H9 (cell line): Measurements from ENCODE around the gene APOL6. TPM values are rescaled to one million over a fixed set of nuclear protein-coding genes. Genes with fewer than 3 reads are reported as not detected.

ENCODE experiments used
- DNase-seq: peaks from one replicate; pipeline ENCODE4 v3.0.0-alpha.2; 2017
- H2AFZ ChIP-seq: one replicate; pipeline ENCODE4 v1.6.1; 2013; ENCODE audit warnings: mild to moderate bottlenecking, low read length, control low read depth, moderate library complexity
- H2AK5ac ChIP-seq: 2 replicates; pipeline ENCODE4 v1.6.1; 2013; ENCODE audit warnings: low read length, control low read depth, mixed read lengths; ENCODE audit not compliant: insufficient read length
- H2BK120ac ChIP-seq: one replicate; pipeline ENCODE4 v1.6.1; 2013; ENCODE audit warnings: low read depth, mild to moderate bottlenecking, low read length, control low read depth, inconsistent platforms; ENCODE audit not compliant: poor library complexity, severe bottlenecking
- H2BK12ac ChIP-seq: 2 replicates; pipeline ENCODE4 v1.6.1; 2013; ENCODE audit warnings: low read length, control low read depth, mixed read lengths, low read depth; ENCODE audit not compliant: insufficient read length
- H2BK15ac ChIP-seq: 2 replicates; pipeline ENCODE4 v1.6.1; 2013; ENCODE audit warnings: low read depth, low read length, control low read depth
- H2BK20ac ChIP-seq: one replicate; pipeline ENCODE4 v1.6.1; 2013; ENCODE audit warnings: low read depth, mild to moderate bottlenecking, low read length, control low read depth, inconsistent platforms; ENCODE audit not compliant: poor library complexity, severe bottlenecking
- H2BK5ac ChIP-seq: 2 replicates; pipeline ENCODE4 v1.6.1; 2013; ENCODE audit warnings: low read length, control low read depth, mixed read lengths; ENCODE audit not compliant: insufficient read length
- H3K14ac ChIP-seq: 2 replicates; pipeline ENCODE4 v1.6.1; 2013; ENCODE audit warnings: low read length, control low read depth; ENCODE audit not compliant: insufficient read depth
- H3K18ac ChIP-seq: 2 replicates; pipeline ENCODE4 v1.6.1; 2013; ENCODE audit warnings: low read depth, mild to moderate bottlenecking, mixed read lengths, low read length, control low read depth; ENCODE audit not compliant: insufficient read length
- H3K23ac ChIP-seq: 2 replicates; pipeline ENCODE4 v1.6.1; 2013; ENCODE audit warnings: low read length, control low read depth, mixed read lengths, low read depth; ENCODE audit not compliant: insufficient read length
- H3K23me2 ChIP-seq: 2 replicates; pipeline ENCODE4 v1.6.1; 2013; ENCODE audit warnings: low read depth, mild to moderate bottlenecking, mixed read lengths, low read length, control low read depth; ENCODE audit not compliant: insufficient read length, poor library complexity, severe bottlenecking
- H3K27ac ChIP-seq: 2 replicates; pipeline ENCODE4 v1.5.1; 2013; ENCODE audit warnings: low read length, control low read depth, mixed read lengths, low read depth; ENCODE audit not compliant: insufficient read length
- H3K27me3 ChIP-seq: 2 replicates; pipeline ENCODE4 v1.6.1; 2013; ENCODE audit warnings: low read length, control low read depth, inconsistent platforms; ENCODE audit not compliant: insufficient read depth
- H3K4ac ChIP-seq: 2 replicates; pipeline ENCODE4 v1.6.1; 2013; ENCODE audit warnings: low read depth, mild to moderate bottlenecking, control low read depth, inconsistent platforms, low read length, moderate library complexity
- H3K4me1 ChIP-seq: 2 replicates; pipeline ENCODE4 v1.6.1; 2013; ENCODE audit warnings: low read length, control low read depth, inconsistent platforms; ENCODE audit not compliant: insufficient read depth
- H3K4me2 ChIP-seq: 2 replicates; pipeline ENCODE4 v1.6.1; 2013; ENCODE audit warnings: low read length, control low read depth, mixed read lengths; ENCODE audit not compliant: insufficient read length, insufficient read depth
- H3K56ac ChIP-seq: 2 replicates; pipeline ENCODE4 v1.6.1; 2013; ENCODE audit warnings: low read depth, mild to moderate bottlenecking, mixed read lengths, low read length, control low read depth; ENCODE audit not compliant: insufficient read length
- H3K79me1 ChIP-seq: 2 replicates; pipeline ENCODE4 v1.6.1; 2013; ENCODE audit warnings: low read depth, mild to moderate bottlenecking, moderate library complexity, low read length, control low read depth, inconsistent platforms; ENCODE audit not compliant: insufficient read depth, poor library complexity, severe bottlenecking
- H3K79me2 ChIP-seq: 2 replicates; pipeline ENCODE4 v1.6.1; 2013; ENCODE audit warnings: low read length, control low read depth, inconsistent platforms; ENCODE audit not compliant: insufficient read depth
- H3K9ac ChIP-seq: 2 replicates; pipeline ENCODE4 v1.6.1; 2013; ENCODE audit warnings: low read length, control low read depth, mixed read lengths; ENCODE audit not compliant: insufficient read length; ENCODE audit errors: extremely low read depth
- H3K9me3 ChIP-seq: one replicate; pipeline ENCODE4 v1.6.1; 2013; ENCODE audit warnings: low read depth, low read length, inconsistent platforms; ENCODE audit not compliant: control insufficient read depth
- H3T11ph ChIP-seq: one replicate; pipeline ENCODE4 v1.6.1; 2013; ENCODE audit warnings: mild to moderate bottlenecking, low read length, control low read depth, inconsistent platforms
- H4K20me1 ChIP-seq: one replicate; pipeline ENCODE4 v1.6.1; 2013; ENCODE audit not compliant: control insufficient read depth, insufficient read length, insufficient read depth
- H4K5ac ChIP-seq: 2 replicates; pipeline ENCODE4 v1.6.1; 2013; ENCODE audit warnings: low read depth, mild to moderate bottlenecking, mixed read lengths, low read length, control low read depth; ENCODE audit not compliant: insufficient read length
- H4K8ac ChIP-seq: replicated peaks from 2 replicates; pipeline ENCODE4 v1.6.1; 2013; ENCODE audit warnings: low read length, control low read depth, mixed read lengths, low read depth; ENCODE audit not compliant: insufficient read length
- H4K91ac ChIP-seq: 2 replicates; pipeline ENCODE4 v1.6.1; 2013; ENCODE audit warnings: low read depth, mild to moderate bottlenecking, moderate library complexity, mixed read lengths, low read length, control low read depth; ENCODE audit not compliant: insufficient read length
- H3K27ac Mint-ChIP-seq, 3 experiments: 2 replicates in 2 of 3; 3 replicates in 1 of 3; pipeline ENCODE4 v1.8.0; 2020 to 2021; ENCODE audit warnings: mixed read lengths in 3 of 3, mild to moderate bottlenecking in 1 of 3, moderate library complexity in 1 of 3
- H3K27me3 Mint-ChIP-seq: 2 replicates; pipeline ENCODE4 v1.8.0; 2021; ENCODE audit warnings: low read depth, mild to moderate bottlenecking, moderate library complexity, mixed read lengths
- H3K36me3 Mint-ChIP-seq, 3 experiments: 2 replicates in 2 of 3; 3 replicates in 1 of 3; pipeline ENCODE4 v1.8.0; 2020 to 2021; ENCODE audit warnings: low read depth in 3 of 3, mixed read lengths in 3 of 3; ENCODE audit not compliant: insufficient read depth in 1 of 3
- H3K4me1 Mint-ChIP-seq, 2 experiments: 2 replicates each; pipeline ENCODE4 v1.8.0; 2020; ENCODE audit warnings: mixed read lengths in 2 of 2
- H3K4me3 Mint-ChIP-seq, 2 experiments: 2 replicates in 1 of 2; 3 replicates in 1 of 2; pipeline ENCODE4 v1.8.0; 2020 to 2021; ENCODE audit warnings: mild to moderate bottlenecking in 2 of 2, mixed read lengths in 2 of 2, moderate library complexity in 1 of 2
- H3K9me3 Mint-ChIP-seq, 2 experiments: 2 replicates in 1 of 2; 3 replicates in 1 of 2; pipeline ENCODE4 v1.8.0; 2020; ENCODE audit warnings: mild to moderate bottlenecking in 2 of 2, mixed read lengths in 2 of 2, moderate library complexity in 1 of 2
- WGBS: extraction: QIAGEN DNeasy Blood & Tissue Kit; methylation state at CpG from one replicate; pipeline ENCODE4 v1.1.7; 2013; ENCODE audit warnings: missing lambda C conversion rate, low lambda C conversion rate, mixed read lengths; ENCODE audit not compliant: insufficient read length; ENCODE audit errors: extremely low coverage; 5-methylcytosine and 5-hydroxymethylcytosine counted together
- total RNA-seq: library from RNA; stranded (reverse); gene quantifications from 2 replicates; pipeline ENCODE4 v1.2.1, GENCODE V29; 2021
- TF ChIP-seq, protein P1 (sequence below): fragments of 200-600 bp; sonication (generic); conservative IDR thresholded peaks from 3 replicates; pipeline ENCODE4 v1.8.0; 2021; ENCODE audit warnings: antibody characterized with exemption, mild to moderate bottlenecking

Gene APOL6
- total RNA-seq, 1 experiment from 2014 or later, result 0.07 TPM

DNA sequence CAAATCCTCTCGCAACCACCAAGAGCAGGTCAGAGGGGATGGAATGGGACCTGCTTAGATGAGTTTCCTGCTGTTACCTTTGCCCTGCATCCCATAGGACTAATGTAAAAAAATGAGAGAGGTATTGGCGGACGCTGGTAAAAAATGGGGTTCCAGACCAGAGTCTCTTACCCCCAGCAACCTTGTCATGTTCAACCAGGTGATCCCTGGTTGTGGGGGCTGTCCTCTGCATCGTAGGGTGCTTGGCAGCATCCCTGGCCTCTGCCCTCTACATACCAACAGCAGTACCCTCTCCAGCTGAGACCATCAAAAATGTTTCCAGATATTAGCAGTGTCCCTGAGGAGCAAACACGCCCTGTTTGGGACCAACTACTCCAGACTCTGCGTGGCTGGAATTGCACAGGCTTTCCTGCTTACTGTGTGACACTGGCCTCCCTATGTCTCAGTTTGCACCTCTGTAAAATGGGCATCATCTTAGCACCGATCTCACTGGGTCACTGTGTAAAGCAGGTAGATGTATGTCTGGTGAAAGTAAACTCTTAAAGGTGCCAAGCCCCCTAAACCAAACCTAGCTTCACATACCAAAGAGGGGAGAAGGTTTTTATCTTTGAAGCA lies 1.5 kb downstream of the APOL6 start:
- Histone ChIP-seq H2BK120ac (no peak overlapping the region), H2BK20ac (no peak overlapping the region), H3K23me2 (no peaks in the 10 kb centered on the region), H3K9ac (no peak overlapping the region), H3K9me3 (no peaks in the 10 kb centered on the region), H3K27ac (no peak overlapping the region), H2BK15ac (no peak overlapping the region), H3K56ac (no peak overlapping the region), H3K79me1 (no peaks in the 10 kb centered on the region), H3K79me2 (no peaks in the 10 kb centered on the region), H3K18ac (no peak overlapping the region), H2AK5ac (no peak overlapping the region), H4K91ac (no peak overlapping the region), H4K5ac (no peak overlapping the region), H4K8ac (no peak overlapping the region), H3K14ac (no peak overlapping the region), H4K20me1 (no peaks in the 10 kb centered on the region), H3K23ac (no peak overlapping the region), H3K4ac (no peak overlapping the region), H2BK5ac (no peak overlapping the region), H3K4me2 (no peak overlapping the region), H3K27me3 (no peaks in the 10 kb centered on the region), H2AFZ (no peak overlapping the region), H3K4me1 (no peaks in the 10 kb centered on the region; the same call in 1 of the 2 replicates), H2BK12ac (no peak overlapping the region), H3T11ph (no peak overlapping the region)
- Mint-ChIP-seq H3K4me3 (no peak overlapping the region), H3K27me3 (peaks cover 4% of the 10 kb centered on the region), H3K27ac (peak overlapping the region in 1 of 3 experiments; percentile 52; a peak in 1 of 7 replicates), H3K36me3 (peaks cover 2 to 8% (median 2%) of the 10 kb centered on the region in 3 experiments; a peak in 4 of 7 replicates), H3K4me1 (peaks cover 10 to 19% of the 10 kb centered on the region in 2 experiments), H3K9me3 (peaks cover 7 to 12% of the 10 kb centered on the region in 2 experiments; a peak in 3 of 5 replicates)
- DNase-seq, result peak; percentile 15
- WGBS, result no CpG with 5 or more reads among the region's 7 CpGs
- TF ChIP-seq, protein P1, sequence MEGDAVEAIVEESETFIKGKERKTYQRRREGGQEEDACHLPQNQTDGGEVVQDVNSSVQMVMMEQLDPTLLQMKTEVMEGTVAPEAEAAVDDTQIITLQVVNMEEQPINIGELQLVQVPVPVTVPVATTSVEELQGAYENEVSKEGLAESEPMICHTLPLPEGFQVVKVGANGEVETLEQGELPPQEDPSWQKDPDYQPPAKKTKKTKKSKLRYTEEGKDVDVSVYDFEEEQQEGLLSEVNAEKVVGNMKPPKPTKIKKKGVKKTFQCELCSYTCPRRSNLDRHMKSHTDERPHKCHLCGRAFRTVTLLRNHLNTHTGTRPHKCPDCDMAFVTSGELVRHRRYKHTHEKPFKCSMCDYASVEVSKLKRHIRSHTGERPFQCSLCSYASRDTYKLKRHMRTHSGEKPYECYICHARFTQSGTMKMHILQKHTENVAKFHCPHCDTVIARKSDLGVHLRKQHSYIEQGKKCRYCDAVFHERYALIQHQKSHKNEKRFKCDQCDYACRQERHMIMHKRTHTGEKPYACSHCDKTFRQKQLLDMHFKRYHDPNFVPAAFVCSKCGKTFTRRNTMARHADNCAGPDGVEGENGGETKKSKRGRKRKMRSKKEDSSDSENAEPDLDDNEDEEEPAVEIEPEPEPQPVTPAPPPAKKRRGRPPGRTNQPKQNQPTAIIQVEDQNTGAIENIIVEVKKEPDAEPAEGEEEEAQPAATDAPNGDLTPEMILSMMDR, result no peak
